GM13977 (cell line): Measurements from ENCODE around the gene SPTY2D1.
"Not testable (repeated sequence)": the region's sequence is repeated elsewhere in the genome, so short reads cannot be mapped to it uniquely, and the experiment has no call there.

Experiments used
- DNase-seq: peaks from one replicate; pipeline ENCODE4 v3.0.0; 2012; ENCODE audit warnings: low spot score
- in situ Hi-C: fragments of 300-500 bp; cut with MboI; formaldehyde crosslinking; loops from one replicate; pipeline ENCODE4 v1.12.0; 2022; ENCODE audit warnings: low sequenced_read_pairs, low pct_unique_long_range_greater_than_20kb, mixed read lengths, inconsistent platforms; ENCODE audit not compliant: unreplicated experiment
- TF ChIP-seq, protein P1 (sequence below): IDR thresholded peaks from 2 replicates; pipeline ENCODE4 v1.5.1; 2012; ENCODE audit warnings: mild to moderate bottlenecking, control low read depth; ENCODE audit not compliant: insufficient read depth; ENCODE audit errors: extremely low read depth, missing control alignments

The SPTY2D1 gene

DNA sequence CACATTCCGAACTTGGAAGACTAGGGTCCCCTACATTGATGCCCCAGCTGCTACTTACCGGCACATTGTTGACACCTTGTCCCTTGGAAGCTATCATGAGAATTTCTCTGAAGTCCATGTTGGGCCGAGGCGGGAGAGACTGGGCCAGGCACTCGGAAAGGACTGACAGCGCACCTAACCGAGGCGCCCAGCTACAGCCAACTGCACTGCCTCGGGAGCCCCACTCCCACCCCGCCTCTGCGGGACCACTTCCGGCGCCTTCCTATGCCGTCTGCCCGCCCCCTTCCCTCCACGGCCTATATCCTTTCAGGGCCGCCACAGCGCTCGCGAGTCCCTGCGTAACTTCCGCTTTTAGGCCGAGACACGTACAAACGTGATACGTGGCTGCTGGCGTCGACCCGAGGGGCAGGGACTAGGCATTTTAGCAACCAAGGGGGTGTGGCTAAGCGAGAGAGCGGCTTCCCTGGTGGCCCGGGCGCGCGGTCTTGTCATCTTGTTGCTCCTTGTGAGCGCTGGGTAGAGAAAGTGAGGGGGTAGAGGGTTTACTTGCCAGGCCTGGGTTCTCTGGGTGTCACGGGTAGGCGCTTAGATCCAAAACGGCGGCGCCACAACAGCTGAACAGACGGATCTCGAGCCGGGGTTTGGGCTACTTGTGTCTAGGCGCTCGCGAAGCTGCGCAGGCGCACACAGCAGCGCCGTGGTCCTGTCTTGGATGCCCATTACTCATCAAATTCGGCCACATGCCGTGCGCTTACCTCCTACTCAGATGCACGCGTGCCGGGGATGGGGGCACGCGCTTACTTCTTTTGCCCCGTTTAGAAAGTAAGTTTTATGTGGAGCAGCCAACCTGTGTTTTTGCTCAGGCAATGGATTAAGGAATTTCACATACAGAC is at the start of gene SPTY2D1:
TSS of gene SPTY2D1 (minus strand) at position 203 of the 893 bp plus-strand sequence. CDS start at position 118, 85 bp downstream.
- DNase-seq: peak; percentile 92
- TF ChIP-seq, protein P1, sequence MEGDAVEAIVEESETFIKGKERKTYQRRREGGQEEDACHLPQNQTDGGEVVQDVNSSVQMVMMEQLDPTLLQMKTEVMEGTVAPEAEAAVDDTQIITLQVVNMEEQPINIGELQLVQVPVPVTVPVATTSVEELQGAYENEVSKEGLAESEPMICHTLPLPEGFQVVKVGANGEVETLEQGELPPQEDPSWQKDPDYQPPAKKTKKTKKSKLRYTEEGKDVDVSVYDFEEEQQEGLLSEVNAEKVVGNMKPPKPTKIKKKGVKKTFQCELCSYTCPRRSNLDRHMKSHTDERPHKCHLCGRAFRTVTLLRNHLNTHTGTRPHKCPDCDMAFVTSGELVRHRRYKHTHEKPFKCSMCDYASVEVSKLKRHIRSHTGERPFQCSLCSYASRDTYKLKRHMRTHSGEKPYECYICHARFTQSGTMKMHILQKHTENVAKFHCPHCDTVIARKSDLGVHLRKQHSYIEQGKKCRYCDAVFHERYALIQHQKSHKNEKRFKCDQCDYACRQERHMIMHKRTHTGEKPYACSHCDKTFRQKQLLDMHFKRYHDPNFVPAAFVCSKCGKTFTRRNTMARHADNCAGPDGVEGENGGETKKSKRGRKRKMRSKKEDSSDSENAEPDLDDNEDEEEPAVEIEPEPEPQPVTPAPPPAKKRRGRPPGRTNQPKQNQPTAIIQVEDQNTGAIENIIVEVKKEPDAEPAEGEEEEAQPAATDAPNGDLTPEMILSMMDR: no peak
- in situ Hi-C loops: no loop called here

DNA sequence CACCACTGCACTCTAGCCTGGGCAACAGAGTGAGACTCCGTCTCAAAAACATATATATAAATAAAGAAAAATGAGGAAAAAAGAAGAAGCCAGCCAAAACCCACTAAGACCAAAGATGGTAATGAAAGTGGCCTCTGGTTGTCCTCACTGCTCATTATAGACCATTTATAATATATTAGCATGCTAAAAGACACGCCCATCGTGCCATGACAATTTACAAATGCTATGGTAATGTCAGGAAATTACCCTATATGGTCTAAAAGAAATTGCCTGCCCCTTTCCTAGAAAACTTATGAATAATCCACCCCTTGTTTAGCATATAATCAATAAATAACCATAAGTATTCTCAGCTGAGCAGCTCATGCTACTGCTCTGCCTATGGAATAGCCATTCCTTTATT is 48.3 kb upstream of the SPTY2D1 start:
- no peak for DNase-seq
- TF ChIP-seq, protein P1: no peak

DNA sequence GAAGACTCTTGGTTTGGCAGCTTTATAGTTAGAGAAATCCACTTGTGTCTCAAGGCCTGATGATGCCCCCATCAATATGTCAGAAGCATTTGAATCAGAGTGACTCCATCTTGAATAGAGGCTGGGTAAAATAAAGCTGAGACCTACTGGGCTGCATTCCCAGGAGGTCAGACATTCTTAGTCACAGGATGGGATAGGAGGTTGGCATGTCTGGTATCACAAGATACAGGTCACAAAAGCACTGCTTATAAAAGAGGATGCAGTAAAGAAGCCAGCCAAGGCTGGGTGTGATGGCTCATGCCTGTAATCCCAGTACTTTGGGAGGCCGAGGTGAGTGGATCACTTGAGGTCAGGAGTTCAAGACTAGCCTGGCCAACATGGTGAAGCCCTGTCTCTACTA is 47.8 kb upstream of the SPTY2D1 start:
- in situ Hi-C loops, DNase-seq: not testable (repeated sequence)

More for the DNA sequence above, 48.3 kb upstream of the SPTY2D1 start:
- in situ Hi-C loops: no loop called here

DNA sequence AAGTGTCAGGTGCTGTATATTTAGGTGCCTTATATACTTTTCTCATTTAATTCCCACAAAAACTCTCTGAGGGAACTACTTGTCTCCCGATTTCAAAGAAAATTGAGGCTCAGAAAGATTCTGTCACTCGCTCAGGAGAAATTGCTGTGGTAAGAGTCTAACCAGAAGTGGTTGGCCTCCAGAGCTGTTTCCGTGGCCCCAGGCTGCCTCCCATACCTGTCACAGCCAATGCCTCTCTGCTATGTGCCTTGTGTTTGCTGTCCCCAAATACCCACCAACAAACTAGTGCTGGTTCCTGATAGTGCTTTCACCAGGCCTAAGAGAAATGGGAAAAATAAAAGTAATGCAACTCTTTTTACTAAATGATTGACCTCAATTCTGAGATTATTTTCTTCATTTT is 43.4 kb upstream of the SPTY2D1 start:
- TF ChIP-seq, protein P1: no peak
- DNase-seq: no peak
- in situ Hi-C loops: no loop called here

DNA sequence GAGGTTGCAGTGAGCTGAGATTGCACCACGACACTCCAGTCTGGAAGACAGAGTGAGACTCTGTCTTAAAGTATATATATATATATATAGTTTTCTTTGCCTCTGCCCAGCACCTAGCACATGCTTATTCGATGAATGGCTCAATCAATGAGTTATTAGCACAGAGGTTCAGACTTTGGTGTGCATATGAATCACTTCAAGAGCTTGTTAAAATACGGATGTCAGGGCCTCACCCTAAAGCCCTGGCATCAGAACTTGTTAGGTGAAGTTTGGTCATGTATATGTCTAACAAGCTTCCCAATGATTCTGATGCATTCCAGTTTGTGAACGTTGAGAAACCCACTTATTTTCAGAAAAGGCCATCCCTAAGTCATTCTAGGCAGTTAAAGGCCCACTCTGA is 42.7 kb upstream of the SPTY2D1 start:
- TF ChIP-seq, protein P1: no peak
- DNase-seq: no peak
- in situ Hi-C loops: no loop called here

GRCh38 chr11:18672209-18672608 is 38.1 kb upstream of the SPTY2D1 start:
- DNase-seq, in situ Hi-C loops: not testable (repeated sequence)

- TF ChIP-seq, protein P1: no peak
- DNase-seq: no peak
- in situ Hi-C loops: no loop called here
Measured at GRCh38 chr11:18671246-18671645, 37.1 kb upstream of the SPTY2D1 start.
